PC-3 (cell line): Measurements from ENCODE around the gene OR2V1. TPM values are rescaled to one million over a fixed set of nuclear protein-coding genes. Genes with fewer than 3 reads are reported as not detected.
A peak's percentile ranks its signal among the peaks of the same experiment; 100 is the strongest.

Experiments used
- ATAC-seq: fragments of 200-7000 bp; cut with Tn5 transposase; 2 replicates; pipeline ENCODE4 v1.9.1; 2020; ENCODE audit warnings: mild to moderate bottlenecking, moderate library complexity
- BruUV-seq: library from RNA; stranded (reverse); fragments of 400-500 nt; replicated peaks from 2 replicates; lab custom pipeline; 2021; lab: Mats Ljungman, UMichigan
- CTCF ChIA-PET: fragments of 300-600 bp; sonication (Branson Sonifier 250); formaldehyde crosslinking; loops from one replicate; lab custom pipeline; 2022; ENCODE audit warnings: antibody characterized with exemption; lab: Charles Lee
- POLR2A ChIA-PET: fragments of 300-600 bp; sonication (Branson Sonifier 250); formaldehyde crosslinking; loops from one replicate; lab custom pipeline; 2022; ENCODE audit warnings: antibody characterized with exemption; ENCODE audit not compliant: unreplicated experiment; lab: Charles Lee
- DNase-seq: peaks from one replicate; pipeline ENCODE4 v3.0.0-alpha.2; 2015
- H2AFZ ChIP-seq: fragments of 300-600 bp; sonication (generic); 2 replicates; pipeline ENCODE4 v1.6.0; 2016; ENCODE audit warnings: antibody characterized with exemption, low read length
- H3F3A ChIP-seq: fragments of 300-600 bp; sonication (generic); one replicate; pipeline ENCODE4 v1.6.0; 2017; ENCODE audit warnings: antibody characterized with exemption, low read length, control low read depth, mild to moderate bottlenecking; ENCODE audit not compliant: unreplicated experiment
- H3K27ac ChIP-seq: fragments of 300-600 bp; sonication (generic); 2 replicates; pipeline ENCODE4 v1.5.1; 2016; ENCODE audit warnings: mild to moderate bottlenecking, low read length
- H3K27me3 ChIP-seq: fragments of 300-600 bp; sonication (generic); 2 replicates; pipeline ENCODE4 v1.6.1; 2016; ENCODE audit warnings: low read length, mixed read lengths
- H3K36me3 ChIP-seq: fragments of 300-600 bp; sonication (generic); 2 replicates; pipeline ENCODE4 v1.6.1; 2016; ENCODE audit warnings: low read depth, mixed run types, low read length, mixed read lengths
- H3K4me1 ChIP-seq: fragments of 300-600 bp; sonication (generic); 2 replicates; pipeline ENCODE4 v1.5.1; 2016; ENCODE audit warnings: low read length; ENCODE audit not compliant: insufficient read depth
- H3K4me2 ChIP-seq: fragments of 300-600 bp; sonication (generic); 2 replicates; pipeline ENCODE4 v1.6.0; 2016; ENCODE audit warnings: low read length
- H3K4me3 ChIP-seq: fragments of 300-600 bp; sonication (generic); 2 replicates; pipeline ENCODE4 v1.5.1; 2016; ENCODE audit warnings: mild to moderate bottlenecking, low read length, mixed read lengths
- H3K79me2 ChIP-seq: fragments of 300-600 bp; sonication (generic); 2 replicates; pipeline ENCODE4 v1.6.1; 2017; ENCODE audit warnings: low read length, mixed read lengths
- H3K9ac ChIP-seq: fragments of 300-600 bp; sonication (generic); 2 replicates; pipeline ENCODE4 v1.6.0; 2016; ENCODE audit warnings: mild to moderate bottlenecking, low read length
- H3K9me2 ChIP-seq: fragments of 300-600 bp; sonication (generic); replicated peaks from 2 replicates; pipeline ENCODE4 v1.6.1; 2016; ENCODE audit warnings: mixed run types, low read length, mixed read lengths
- H3K9me3 ChIP-seq: fragments of 300-600 bp; sonication (generic); 2 replicates; pipeline ENCODE4 v1.6.1; 2016; ENCODE audit warnings: low read length, mixed read lengths
- H4K20me1 ChIP-seq: fragments of 300-600 bp; sonication (generic); 2 replicates; pipeline ENCODE4 v1.6.1; 2016; ENCODE audit warnings: low read length, mixed read lengths
- CTCF ChIP-seq: fragments of 300-600 bp; sonication (generic); conservative IDR thresholded peaks from 2 replicates; pipeline ENCODE4 v1.5.1; 2017; ENCODE audit warnings: antibody characterized with exemption, low read depth, mild to moderate bottlenecking, low read length
- EZH2 ChIP-seq: fragments of 300-600 bp; sonication (generic); IDR thresholded peaks from one replicate; pipeline ENCODE4 v1.6.1; 2017; ENCODE audit warnings: antibody characterized with exemption, mild to moderate bottlenecking, low read length; ENCODE audit not compliant: unreplicated experiment
- EZH2phosphoT487 ChIP-seq: fragments of 300-600 bp; sonication (generic); IDR thresholded peaks from 2 replicates; pipeline ENCODE4 v1.6.1; 2018; ENCODE audit warnings: mild to moderate bottlenecking, antibody characterized with exemption, low read length, borderline replicate concordance
- intact Hi-C: fragments of 100-400 bp; cut with micrococcal nuclease; formaldehyde crosslinking; loops from 2 replicates; pipeline ENCODE4 v1.9.0; 2023
- total RNA-seq: library from RNA; depleted of rRNA; stranded (reverse); fragments of >200 nt; gene quantifications from 2 replicates; pipeline ENCODE4 v1.2.3, GENCODE V29; 2014

The OR2V1 gene
- total RNA-seq, 1 experiment from 2014 or later = not detected

DNA sequence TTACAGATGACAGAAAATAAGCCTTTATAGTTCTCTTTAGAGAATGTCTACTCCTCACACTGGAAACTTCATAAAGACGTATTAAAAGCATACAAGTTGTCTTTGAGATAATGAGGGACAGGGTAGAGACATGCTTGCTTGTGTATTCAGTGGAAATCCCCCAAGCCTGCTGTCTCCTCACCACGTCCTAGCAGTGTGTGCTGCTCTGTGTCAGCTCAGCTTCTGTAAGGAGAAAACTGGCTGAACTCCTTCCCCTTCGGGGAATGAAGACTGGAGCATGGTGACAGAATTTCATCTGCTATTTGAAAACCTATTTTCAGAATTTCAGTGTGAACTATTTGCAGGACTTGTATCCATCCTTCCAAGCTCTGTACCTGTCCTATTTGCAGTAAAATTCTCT, 25.8 kb upstream of the OR2V1 start:
- Histone ChIP-seq H3K79me2 (no peaks in the 10 kb centered on the region), H3K27ac (no peak overlapping the region), H3K4me1 (peaks cover 36% of the 10 kb centered on the region), H3K9me3 (no peaks in the 10 kb centered on the region), H2AFZ (no peak overlapping the region), H3K4me3 (no peak overlapping the region), H3K4me2 (no peak overlapping the region), H3K27me3 (no peaks in the 10 kb centered on the region), H4K20me1 (no peaks in the 10 kb centered on the region), H3F3A (peaks cover 10% of the 10 kb centered on the region), H3K36me3 (no peaks in the 10 kb centered on the region), H3K9me2 (no peaks in the 10 kb centered on the region), H3K9ac (no peak overlapping the region)
- ChIA-PET POLR2A (no interaction called here), CTCF (interaction anchor here (0.7 kb wide), 1 partner anchor 42 kb away, joined by 3 read pairs; no protein-coding TSS in a partner anchor)
- intact Hi-C loops = no loop called here
- BruUV-seq = no TSS peak
- DNase-seq (no peak), ATAC-seq (no peak)
- TF ChIP-seq EZH2phosphoT487 (no peak), EZH2 (no peak), CTCF (no peak)

GRCh38 chr5:181153814-181154213, 22.8 kb upstream of the OR2V1 start:
- H3K9me2 ChIP-seq = no peaks in the 10 kb centered on the region
- no peak overlapping the region for H3K4me3 ChIP-seq
- DNase-seq (peak; percentile 84), ATAC-seq (peak; percentile 17)
- peak overlapping the region; percentile 13; the same call in 1 of the 2 replicates for H3K9ac ChIP-seq
- H3K36me3 ChIP-seq = no peaks in the 10 kb centered on the region
- H4K20me1 ChIP-seq = no peaks in the 10 kb centered on the region
- no TSS peak for BruUV-seq
- peaks cover 12% of the 10 kb centered on the region for H3F3A ChIP-seq
- no peaks in the 10 kb centered on the region for H3K27me3 ChIP-seq
- H3K79me2 ChIP-seq = no peaks in the 10 kb centered on the region
- peak overlapping the region; percentile 45 for H3K4me2 ChIP-seq
- intact Hi-C loops = loop anchor here (2.0 to 5.0 kb wide), 2 partner anchors 112 to 293 kb away; partner anchors contain the start of genes BTNL9 and ZFP62
- H3K9me3 ChIP-seq = no peaks in the 10 kb centered on the region
- peak overlapping the region; percentile 4; the same call in 1 of the 2 replicates for H2AFZ ChIP-seq
- peak overlapping the region; percentile 95 for H3K27ac ChIP-seq
- TF ChIP-seq EZH2phosphoT487 (no peak), CTCF (no peak), EZH2 (no peak)
- H3K4me1 ChIP-seq = peaks cover 52% of the 10 kb centered on the region
- ChIA-PET POLR2A (no interaction called here), CTCF (no interaction called here)

DNA sequence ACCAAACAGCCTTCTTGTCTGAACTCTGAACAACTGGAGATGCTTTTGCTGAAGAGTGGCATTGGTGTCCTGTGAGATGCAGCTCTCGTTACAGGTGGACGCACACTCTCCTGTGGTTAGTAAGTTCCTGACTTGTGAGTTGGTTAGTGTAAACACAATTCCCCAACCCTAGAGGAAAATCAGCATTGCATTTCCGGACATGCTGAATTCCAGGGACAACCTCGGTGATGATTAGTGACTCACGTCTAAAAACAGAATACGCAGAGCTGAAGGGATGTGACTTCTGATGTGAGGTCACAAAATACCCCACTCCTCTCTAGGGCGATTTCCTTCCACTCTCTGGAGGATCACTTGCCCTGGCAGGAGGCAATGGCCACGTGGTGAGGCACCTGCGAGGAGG, 21.4 kb upstream of the OR2V1 start:
- H4K20me1 ChIP-seq = no peaks in the 10 kb centered on the region
- peak; percentile 90 for ATAC-seq
- H3K36me3 ChIP-seq = no peaks in the 10 kb centered on the region
- ChIA-PET POLR2A (no interaction called here), CTCF (no interaction called here)
- peaks cover 12% of the 10 kb centered on the region for H3F3A ChIP-seq
- H3K4me3 ChIP-seq = peak overlapping the region; percentile 52
- BruUV-seq = no TSS peak
- intact Hi-C loops = loop anchor here (1.0 to 5.0 kb wide), 4 partner anchors 19 to 292 kb away; partner anchors contain the start of genes BTNL9 and ZFP62
- H3K4me2 ChIP-seq = peak overlapping the region; percentile 83
- DNase-seq = peak; percentile 98
- TF ChIP-seq EZH2 = no peak
- no peak for TF ChIP-seq CTCF
- no peak for TF ChIP-seq EZH2phosphoT487
- H3K9ac ChIP-seq = peak overlapping the region; percentile 68
- peak overlapping the region; percentile 41 for H2AFZ ChIP-seq
- H3K27me3 ChIP-seq = no peaks in the 10 kb centered on the region
- no peaks in the 10 kb centered on the region for H3K9me3 ChIP-seq
- no peaks in the 10 kb centered on the region for H3K9me2 ChIP-seq
- no peaks in the 10 kb centered on the region for H3K79me2 ChIP-seq
- peaks cover 55% of the 10 kb centered on the region for H3K4me1 ChIP-seq
- H3K27ac ChIP-seq = peak overlapping the region; percentile 95
